ENCODE measurements around the gene SCGB2B2.
A peak's percentile ranks its signal among the peaks of the same experiment; 100 is the strongest.

DNA sequence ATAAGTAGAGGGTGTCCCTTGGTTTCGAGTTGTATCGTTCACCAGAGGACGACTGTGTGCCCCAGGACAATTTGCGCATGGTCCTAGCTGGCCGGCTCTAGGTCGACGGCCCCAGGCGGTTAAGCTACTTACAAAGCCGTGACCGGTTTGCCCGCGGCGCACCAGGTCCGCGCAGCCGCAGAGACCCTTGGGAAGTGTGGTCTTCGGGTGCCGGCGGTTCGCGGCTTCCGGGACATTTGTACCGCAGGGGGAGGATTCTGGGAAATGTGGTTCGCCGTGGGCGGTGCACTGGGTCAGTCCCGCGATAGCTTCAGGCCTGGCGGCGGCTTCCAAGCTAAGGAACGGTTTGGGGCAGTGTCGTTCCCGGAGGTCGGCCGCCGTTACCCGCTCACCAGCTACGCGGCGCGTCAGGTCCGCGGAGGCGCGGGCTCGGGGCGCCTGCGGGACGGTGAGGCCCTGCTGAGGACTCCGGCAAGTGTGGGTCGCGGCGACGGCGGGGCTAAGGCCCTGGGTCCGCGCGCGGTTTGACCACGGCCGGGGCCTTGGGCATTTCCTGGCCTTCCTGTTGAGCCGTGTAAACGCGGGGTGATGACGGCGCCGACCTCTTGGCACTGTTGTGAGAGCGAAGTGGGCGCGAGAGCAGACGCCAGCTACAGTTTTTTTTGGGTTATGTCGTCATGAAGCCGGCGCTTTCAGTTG is 576 bp upstream of the SCGB2B2 start, which contains the start of gene ZNF302:
- peak; percentile 38; the same call in 1 of the 2 replicates for TF ChIP-seq TCF12 (IDR thresholded peaks at IDR 0.05; ENCODE audit: low read depth)
- no peak for TF ChIP-seq EP300 (IDR thresholded peaks at IDR 0.05; ENCODE audit: borderline replicate concordance)
- peak; percentile 86 for TF ChIP-seq MAX (IDR thresholded peaks at IDR 0.05)
- no peak for TF ChIP-seq FOXM1 (IDR thresholded peaks at IDR 0.05; ENCODE audit: borderline replicate concordance, low read depth)

Measured in Ishikawa (cell line).